LHCN-M2 (cell line): ENCODE measurements around the gene PI16. TPM values are rescaled to one million over a fixed set of nuclear protein-coding genes. Genes with fewer than 3 reads are reported as not detected.

ENCODE experiments used
- DNase-seq: peaks from one replicate; pipeline ENCODE4 v3.0.0-alpha.2; 2012; ENCODE audit warnings: low read depth
- polyA plus RNA-seq: library from polyadenylated mRNA; unstranded; fragments of >200 nt; gene quantifications from one replicate; pipeline ENCODE4 v1.2.1, GENCODE V29; 2012; ENCODE audit warnings: missing spikeins
- total RNA-seq: library from RNA; depleted of rRNA; stranded (reverse); fragments of >200 nt; gene quantifications from 2 replicates; pipeline ENCODE4 v1.2.3, GENCODE V29; 2014; rRNA removed

PI16 gene
- not detected in 2 replicates for total RNA-seq
- polyA plus RNA-seq, result not detected

- DNase-seq, result no peak
These were observed at the start of gene PI16 for GRCh38 chr6:36954262-36954931. Gene PI16 (plus strand): TSS chr6:36954738. CDS start chr6:36954761, 23 bp downstream.

DNA sequence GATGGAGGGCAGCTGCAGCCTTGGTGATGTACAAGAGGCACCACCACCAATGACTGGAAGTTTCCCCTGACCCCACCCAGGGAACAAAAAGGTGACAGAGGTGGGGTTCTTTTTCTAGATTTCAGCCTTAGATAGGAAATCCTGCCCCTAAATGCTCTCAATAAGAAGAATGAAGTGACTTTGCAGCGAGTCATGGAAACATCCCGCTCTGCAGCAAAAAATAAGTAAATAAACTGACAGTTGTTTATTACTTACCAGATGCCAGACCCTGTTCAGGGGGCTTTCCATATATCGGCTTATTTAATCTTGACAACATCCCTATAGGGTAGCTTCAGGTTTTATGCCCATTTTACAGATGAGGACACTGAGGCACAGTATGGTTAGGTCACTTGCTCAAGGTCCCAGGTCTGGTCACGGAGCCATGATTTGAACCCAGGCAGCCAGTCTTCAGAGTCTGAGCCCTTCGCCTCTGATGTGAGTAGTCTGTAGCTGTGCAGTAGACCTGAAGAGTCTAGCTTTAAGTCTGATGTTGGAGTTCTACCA is 49.6 kb upstream of the PI16 start:
- no peak for DNase-seq

- no peak for DNase-seq
These were observed 47.8 kb upstream of the PI16 start for GRCh38 chr6:36906539-36907325.

GRCh38 chr6:36907781-36908180 is 46.8 kb upstream of the PI16 start:
- no peak for DNase-seq

- no peak for DNase-seq
These were observed 45.8 kb upstream of the PI16 start for GRCh38 chr6:36908747-36909146.

DNA sequence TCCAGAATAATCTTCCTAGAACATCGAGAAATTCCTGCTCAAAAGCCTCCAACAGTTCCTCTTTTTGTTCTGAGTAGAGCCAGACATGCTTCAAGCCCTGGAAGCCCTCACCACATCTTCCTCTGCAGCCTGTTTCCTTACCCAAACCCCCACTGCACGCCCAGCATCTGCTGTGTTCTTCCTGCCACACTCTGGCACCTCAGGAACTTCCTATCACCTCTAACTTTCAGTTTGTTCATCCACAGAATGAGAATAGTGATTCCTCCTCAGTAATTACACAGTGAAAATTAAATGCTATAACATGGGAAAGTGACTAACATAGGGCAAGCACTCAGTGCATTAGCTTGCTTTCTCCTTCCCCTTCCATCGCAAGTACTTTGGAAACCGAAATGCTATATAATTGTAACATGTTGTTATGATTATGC is 42.5 kb upstream of the PI16 start:
- DNase-seq, result no peak

GRCh38 chr6:36912586-36912985 is 42.0 kb upstream of the PI16 start:
- DNase-seq, result peak; percentile 87

DNA sequence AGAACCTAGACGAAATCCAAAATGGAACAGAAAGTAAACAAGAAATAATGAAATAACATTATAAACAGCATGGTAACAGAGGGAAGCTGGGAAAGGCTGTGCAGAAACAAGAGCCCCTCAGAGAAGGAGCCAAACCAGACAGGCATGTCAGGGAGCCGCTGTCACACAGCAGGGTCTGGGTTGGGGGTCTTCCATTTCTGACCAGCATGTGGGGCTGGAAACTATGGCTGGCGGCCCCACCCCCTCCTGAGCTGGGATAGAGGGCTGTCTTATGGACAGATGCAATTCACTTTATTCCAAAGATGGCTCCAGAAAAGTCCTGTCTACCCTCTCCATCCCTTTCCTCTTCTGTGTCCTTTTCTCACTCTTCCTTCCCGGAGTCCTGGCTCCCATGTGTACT is 41.5 kb upstream of the PI16 start:
- DNase-seq, result no peak

DNA sequence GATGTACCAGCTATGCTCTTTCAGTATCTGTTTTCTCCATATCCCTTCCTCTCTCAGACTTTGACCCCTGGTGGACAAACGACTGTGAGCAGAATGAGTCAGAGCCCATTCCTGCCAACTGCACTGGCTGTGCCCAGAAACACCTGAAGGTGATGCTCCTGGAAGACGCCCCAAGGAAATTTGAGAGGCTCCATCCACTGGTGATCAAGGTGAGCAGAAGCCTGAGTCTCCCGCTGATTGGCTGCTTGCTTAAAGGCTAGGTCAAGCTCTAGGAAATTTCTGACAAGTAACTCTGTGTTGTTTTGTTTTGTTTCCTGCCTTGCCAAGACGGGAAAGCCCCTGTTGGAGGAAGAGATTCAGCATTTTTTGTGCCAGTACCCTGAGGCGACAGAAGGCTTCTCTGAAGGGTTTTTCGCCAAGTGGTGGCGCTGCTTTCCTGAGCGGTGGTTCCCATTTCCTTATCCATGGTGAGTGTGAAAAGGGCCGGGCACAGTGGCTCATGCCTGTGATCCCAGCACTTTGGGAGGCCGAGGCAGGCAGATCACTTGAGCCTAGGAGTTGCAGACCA is 40.2 kb upstream of the PI16 start:
- peak; percentile 52 for DNase-seq

DNA sequence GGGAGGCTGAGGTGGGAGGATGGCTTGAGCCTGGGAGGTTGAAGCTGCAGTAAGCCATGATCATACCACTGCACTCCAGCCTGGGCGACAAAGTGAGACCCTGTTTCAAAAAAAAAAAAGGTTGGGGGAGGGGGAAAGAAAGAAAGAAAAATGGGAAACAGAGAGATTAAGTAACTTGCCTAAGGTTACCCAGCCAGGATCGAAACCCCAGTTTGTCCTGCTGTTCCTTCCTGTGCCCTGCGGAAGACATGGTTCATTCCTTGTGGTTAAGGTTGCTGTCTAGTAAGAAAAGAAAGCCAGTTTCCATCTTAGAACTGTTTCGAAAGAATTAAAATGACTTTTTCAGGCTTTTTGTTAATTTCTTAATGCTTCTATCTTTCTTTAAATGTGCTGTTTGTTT is 38.9 kb upstream of the PI16 start:
- no peak for DNase-seq

DNA sequence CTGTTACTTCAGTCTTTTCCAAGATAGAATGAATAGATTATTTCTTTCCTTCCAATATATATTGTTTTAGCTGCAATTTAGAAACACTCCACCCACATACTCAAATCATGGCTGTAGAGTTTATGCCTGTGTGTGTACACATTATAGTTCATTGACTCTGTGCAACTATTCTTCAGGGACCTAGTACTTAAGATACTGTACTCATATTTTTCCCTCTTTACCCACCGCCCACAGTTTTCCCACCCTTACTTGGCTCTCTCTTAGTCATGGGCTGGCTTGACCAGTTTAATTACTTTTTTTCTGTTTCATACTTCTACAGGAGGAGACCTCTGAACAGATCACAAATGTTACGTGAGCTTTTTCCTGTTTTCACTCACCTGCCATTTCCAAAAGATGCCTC is 38.4 kb upstream of the PI16 start:
- DNase-seq, result no peak

GRCh38 chr6:36917541-36918193 is 36.9 kb upstream of the PI16 start:
- DNase-seq, result no peak

- DNase-seq, result no peak
These were observed 34.5 kb upstream of the PI16 start for GRCh38 chr6:36920049-36920448.

GRCh38 chr6:36920546-36920945 is 34.0 kb upstream of the PI16 start:
- no peak for DNase-seq

DNA sequence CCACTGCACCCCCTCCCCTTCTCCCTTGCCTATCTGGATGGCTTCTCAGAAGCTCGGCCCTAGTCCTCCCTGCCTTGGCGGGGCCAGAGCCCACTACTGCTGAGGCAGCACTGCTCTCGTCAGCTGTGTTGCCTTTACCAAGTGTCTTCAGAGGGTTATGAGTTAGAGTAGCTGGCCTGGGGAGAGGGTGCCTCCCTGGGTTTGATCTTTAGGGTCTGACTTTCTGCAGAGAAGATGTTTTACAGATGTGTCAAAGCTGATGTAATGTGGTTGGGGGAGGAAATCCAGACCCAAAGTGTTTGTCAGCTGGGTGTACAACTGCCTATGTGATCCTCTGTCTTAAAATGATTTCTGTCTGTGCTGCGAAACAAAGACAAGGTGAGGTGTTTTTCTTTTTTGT is 30.4 kb upstream of the PI16 start:
- no peak for DNase-seq

DNA sequence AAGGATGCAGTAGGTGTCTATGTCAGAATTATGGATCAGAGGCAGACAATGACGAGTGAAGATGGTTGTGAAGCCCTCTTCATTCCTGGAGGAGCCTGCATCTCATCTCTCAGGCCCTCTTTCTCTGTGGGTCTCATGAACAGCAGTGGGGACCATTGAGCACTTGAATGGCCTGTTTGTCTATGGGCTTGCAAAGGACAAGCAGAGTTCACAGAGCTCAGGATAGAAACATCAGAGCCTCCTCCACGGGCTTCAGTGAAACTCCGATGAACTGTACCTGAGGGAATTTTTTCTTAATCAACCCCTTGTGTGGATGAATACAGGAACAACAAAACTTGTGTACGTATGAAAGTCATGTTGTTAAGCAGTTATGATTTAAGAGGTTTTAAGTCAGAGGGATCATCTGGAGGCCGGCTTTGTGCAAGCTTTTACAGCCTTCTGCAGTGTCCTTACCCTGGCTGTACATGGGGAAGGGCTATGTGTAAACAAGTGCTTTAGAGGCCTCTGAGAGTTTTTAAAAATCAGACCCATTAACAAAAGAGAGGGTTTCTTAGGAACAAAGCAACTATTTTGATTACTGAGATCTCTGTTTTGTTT is 29.7 kb upstream of the PI16 start:
- no peak for DNase-seq

DNA sequence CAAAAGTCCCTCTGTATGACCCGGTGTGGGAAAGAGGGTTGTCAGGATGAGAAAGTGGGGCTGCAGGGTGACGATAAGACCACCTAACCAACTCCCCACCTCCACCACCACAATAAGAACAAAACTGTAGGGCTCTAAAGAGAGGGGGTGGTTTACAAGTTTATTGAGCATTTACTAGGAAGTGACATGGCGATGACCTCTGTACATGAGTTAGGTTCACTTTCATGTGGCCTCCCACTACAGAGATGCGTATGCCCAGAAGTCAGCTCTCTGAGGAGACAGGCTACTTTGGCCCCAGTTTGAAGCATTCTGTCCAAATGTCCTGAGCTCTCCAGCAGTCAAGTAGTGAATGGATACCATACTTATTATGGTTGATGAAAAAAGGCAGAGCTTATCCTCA is 28.7 kb upstream of the PI16 start:
- DNase-seq, result no peak

- DNase-seq, result no peak
These were observed 27.6 kb upstream of the PI16 start for GRCh38 chr6:36926708-36927513.

- peak; percentile 72 for DNase-seq
These were observed 26.6 kb upstream of the PI16 start for GRCh38 chr6:36927691-36928546.

- peak; percentile 33 for DNase-seq
These were observed 26.0 kb upstream of the PI16 start for GRCh38 chr6:36928547-36928918.
